HG03575 (cell line): ENCODE measurements around the gene ANKRD20A1.
"Not testable (repeated sequence)": the region's sequence is repeated elsewhere in the genome, so short reads cannot be mapped to it uniquely, and the experiment has no call there.

Experiments used
- ATAC-seq: cut with Tn5 transposase; IDR thresholded peaks from one replicate; pipeline ENCODE4 v1.9.1; 2021; ENCODE audit not compliant: unreplicated experiment, insufficient number of reproducible peaks, low FRiP score; ENCODE audit errors: extremely low read depth

ANKRD20A1 gene

DNA sequence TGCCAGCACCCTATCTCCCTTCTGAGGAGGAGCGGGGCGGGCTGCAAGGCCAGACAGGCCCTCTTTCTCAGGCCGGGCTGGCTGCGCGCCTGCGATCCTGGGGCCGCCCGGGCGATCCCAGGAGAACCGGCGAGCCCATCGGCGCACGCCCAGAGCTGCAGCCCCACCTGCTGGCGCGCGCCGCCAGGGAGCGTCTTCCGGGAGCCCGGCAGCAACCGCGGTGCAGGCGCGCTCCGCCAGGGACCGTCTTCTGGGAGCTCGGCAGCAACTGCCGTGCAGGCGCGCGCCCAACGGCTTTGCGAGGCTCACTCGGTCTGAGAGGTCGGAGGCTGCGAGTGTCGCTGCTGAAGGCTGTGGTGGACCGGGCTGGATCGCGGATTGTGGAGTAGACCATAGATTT, at the start of gene ANKRD20A1:
Gene ANKRD20A1 (plus strand): TSS at position 61 of the 400 bp plus-strand sequence. CDS start 496 bp downstream, outside the sequence.
- ATAC-seq: not testable (repeated sequence)

DNA sequence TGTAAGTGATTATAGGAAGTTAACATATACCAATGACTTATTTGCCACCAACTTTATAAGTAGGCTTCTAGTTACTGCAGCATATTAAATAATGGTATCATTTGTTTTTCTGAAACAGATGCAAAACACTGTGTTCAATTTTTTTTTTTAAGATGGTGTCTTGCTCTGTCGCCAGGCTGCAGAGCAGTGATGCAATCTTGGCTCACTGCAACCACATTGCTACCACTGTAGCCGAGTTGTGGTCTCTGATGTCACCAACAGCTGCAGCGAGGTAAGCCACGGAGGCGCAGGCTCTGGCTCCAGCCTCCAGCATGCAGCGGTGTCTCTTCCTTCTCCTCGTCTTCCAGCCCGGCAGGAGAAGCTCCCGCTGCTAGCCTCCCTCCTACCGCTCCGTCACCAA, 26.6 kb upstream of the ANKRD20A1 start:
- ATAC-seq: not testable (repeated sequence)
